Mesothelial cell of epicardium (in vitro differentiated cells): ENCODE data around the gene FAM43B. TPM values are rescaled to one million over a fixed set of nuclear protein-coding genes. Genes with fewer than 3 reads are reported as not detected.

Experiments used
- DNase-seq, 2 experiments: peaks; one replicate each; pipeline ENCODE4 v3.0.0; 2021; ENCODE audit warnings: low spot score in 2 of 2; ENCODE audit not compliant: unreplicated experiment in 2 of 2
- H3K27ac Mint-ChIP-seq: 2 replicates; pipeline ENCODE4 v1.8.0; 2021; ENCODE audit warnings: mixed read lengths
- H3K27me3 Mint-ChIP-seq: 2 replicates; pipeline ENCODE4 v1.8.0; 2021; ENCODE audit warnings: low read depth, mixed read lengths
- H3K36me3 Mint-ChIP-seq: 2 replicates; pipeline ENCODE4 v1.8.0; 2021; ENCODE audit warnings: mixed read lengths
- H3K4me1 Mint-ChIP-seq: 2 replicates; pipeline ENCODE4 v1.8.0; 2021; ENCODE audit warnings: mixed read lengths
- H3K4me3 Mint-ChIP-seq: 2 replicates; pipeline ENCODE4 v1.8.0; 2021; ENCODE audit warnings: mild to moderate bottlenecking, moderate library complexity, mixed read lengths
- H3K9me3 Mint-ChIP-seq: 2 replicates; pipeline ENCODE4 v1.8.0; 2021; ENCODE audit warnings: mixed read lengths
- total RNA-seq: library from RNA; stranded (reverse); gene quantifications from 3 replicates; pipeline ENCODE4 v1.2.1, GENCODE V29; 2021
- TF ChIP-seq, protein P1 (sequence below): fragments of 200-600 bp; sonication (generic); IDR thresholded peaks from one replicate; pipeline ENCODE4 v1.5.0; 2021; ENCODE audit warnings: antibody characterized with exemption; ENCODE audit not compliant: unreplicated experiment

FAM43B gene
- total RNA-seq, 1 donor from 2014 or later: 0.74 TPM

DNA sequence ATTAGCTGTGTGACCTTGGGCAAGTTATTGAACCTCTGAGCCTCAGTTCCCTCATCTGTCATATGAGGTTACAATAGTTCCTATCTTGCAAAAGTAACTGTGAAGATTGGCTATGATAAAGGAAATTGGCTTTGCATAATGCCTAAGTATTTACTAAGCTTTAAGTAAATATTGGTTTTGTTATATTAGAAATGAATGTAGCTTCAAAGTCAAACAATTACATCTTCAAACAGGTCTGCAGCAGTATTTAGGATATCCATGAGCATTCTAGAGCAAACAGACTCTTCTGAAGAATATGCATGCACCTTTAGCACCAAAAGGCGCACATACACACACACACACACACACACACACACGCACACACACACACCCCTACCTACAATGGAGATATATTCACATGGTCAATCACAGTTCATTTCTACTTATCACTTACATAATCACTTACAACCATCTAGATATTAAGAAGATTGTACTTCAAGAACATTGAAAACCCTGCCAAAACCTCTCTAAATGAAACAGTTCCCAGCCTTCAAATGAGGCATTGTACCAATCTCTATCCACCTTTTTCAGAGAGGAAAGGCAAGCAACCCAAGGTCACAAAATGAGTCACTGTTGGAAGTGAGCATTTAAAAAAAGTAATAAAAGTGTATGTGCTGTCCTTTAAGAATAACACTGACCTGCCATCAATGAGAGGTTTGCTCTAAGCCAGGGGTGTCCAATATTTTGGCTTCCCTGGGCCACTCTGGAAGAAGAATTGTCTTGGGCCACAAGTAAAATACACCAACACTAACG is 13.4 kb upstream of the FAM43B start:
- peaks cover 85% of the 10 kb centered on the region for H3K27me3 Mint-ChIP-seq
- H3K9me3 Mint-ChIP-seq: no peaks in the 10 kb centered on the region
- no peak for DNase-seq
- H3K4me3 Mint-ChIP-seq: no peak overlapping the region
- TF ChIP-seq, protein P1, sequence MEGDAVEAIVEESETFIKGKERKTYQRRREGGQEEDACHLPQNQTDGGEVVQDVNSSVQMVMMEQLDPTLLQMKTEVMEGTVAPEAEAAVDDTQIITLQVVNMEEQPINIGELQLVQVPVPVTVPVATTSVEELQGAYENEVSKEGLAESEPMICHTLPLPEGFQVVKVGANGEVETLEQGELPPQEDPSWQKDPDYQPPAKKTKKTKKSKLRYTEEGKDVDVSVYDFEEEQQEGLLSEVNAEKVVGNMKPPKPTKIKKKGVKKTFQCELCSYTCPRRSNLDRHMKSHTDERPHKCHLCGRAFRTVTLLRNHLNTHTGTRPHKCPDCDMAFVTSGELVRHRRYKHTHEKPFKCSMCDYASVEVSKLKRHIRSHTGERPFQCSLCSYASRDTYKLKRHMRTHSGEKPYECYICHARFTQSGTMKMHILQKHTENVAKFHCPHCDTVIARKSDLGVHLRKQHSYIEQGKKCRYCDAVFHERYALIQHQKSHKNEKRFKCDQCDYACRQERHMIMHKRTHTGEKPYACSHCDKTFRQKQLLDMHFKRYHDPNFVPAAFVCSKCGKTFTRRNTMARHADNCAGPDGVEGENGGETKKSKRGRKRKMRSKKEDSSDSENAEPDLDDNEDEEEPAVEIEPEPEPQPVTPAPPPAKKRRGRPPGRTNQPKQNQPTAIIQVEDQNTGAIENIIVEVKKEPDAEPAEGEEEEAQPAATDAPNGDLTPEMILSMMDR: no peak
- H3K27ac Mint-ChIP-seq: no peak overlapping the region
- peaks cover 8% of the 10 kb centered on the region for H3K4me1 Mint-ChIP-seq
- H3K36me3 Mint-ChIP-seq: no peaks in the 10 kb centered on the region

GRCh38 chr1:20540281-20540680 is 12.1 kb upstream of the FAM43B start:
- TF ChIP-seq, protein P1: no peak
- no peaks in the 10 kb centered on the region for H3K36me3 Mint-ChIP-seq
- no peak for DNase-seq
- H3K9me3 Mint-ChIP-seq: no peaks in the 10 kb centered on the region
- H3K4me1 Mint-ChIP-seq: no peaks in the 10 kb centered on the region
- H3K4me3 Mint-ChIP-seq: no peak overlapping the region
- peaks cover 88% of the 10 kb centered on the region for H3K27me3 Mint-ChIP-seq
- no peak overlapping the region for H3K27ac Mint-ChIP-seq

GRCh38 chr1:20546637-20547036 is 5.7 kb upstream of the FAM43B start:
- TF ChIP-seq, protein P1: no peak
- Mint-ChIP-seq H3K4me1 (no peaks in the 10 kb centered on the region), H3K27ac (no peak overlapping the region), H3K36me3 (no peaks in the 10 kb centered on the region), H3K9me3 (no peaks in the 10 kb centered on the region), H3K27me3 (peaks cover 92% of the 10 kb centered on the region), H3K4me3 (no peak overlapping the region)
- DNase-seq: no peak

- Mint-ChIP-seq H3K36me3 (no peaks in the 10 kb centered on the region), H3K4me3 (peak overlapping the region; percentile 70), H3K9me3 (no peaks in the 10 kb centered on the region), H3K27me3 (peaks cover 63% of the 10 kb centered on the region), H3K4me1 (peaks cover 9% of the 10 kb centered on the region), H3K27ac (no peak overlapping the region)
- no peak for DNase-seq
- TF ChIP-seq, protein P1: no peak
Observed at GRCh38 chr1:20551161-20551560, 1.2 kb upstream of the FAM43B start.

GRCh38 chr1:20552728-20553445 is 514 bp downstream of the FAM43B start:
- TF ChIP-seq, protein P1: no peak
- H3K4me3 Mint-ChIP-seq: peak overlapping the region; percentile 70
- H3K9me3 Mint-ChIP-seq: no peaks in the 10 kb centered on the region
- H3K36me3 Mint-ChIP-seq: no peaks in the 10 kb centered on the region
- H3K4me1 Mint-ChIP-seq: peaks cover 9% of the 10 kb centered on the region
- DNase-seq: no peak
- no peak overlapping the region for H3K27ac Mint-ChIP-seq
- H3K27me3 Mint-ChIP-seq: peaks cover 47% of the 10 kb centered on the region
